Psoas muscle (tissue), 8 donors: ENCODE measurements around the gene FAT1. TPM values are rescaled to one million over a fixed set of nuclear protein-coding genes. Genes with fewer than 3 reads are reported as not detected.

Experiments used
- ATAC-seq, 4 donors: fragments of 200-7000 bp; cut with Tn5 transposase; one replicate each; pipeline ENCODE4 v1.9.1; 2020; ENCODE audit warnings: moderate library complexity in 3 of 4, mild to moderate bottlenecking in 2 of 4
- DNase-seq, 2 donors: peaks; one replicate each; pipeline ENCODE4 v3.0.0-alpha.2; 2020
- H3K27ac ChIP-seq: fragments of 200-600 bp; one replicate; pipeline ENCODE4 v1.8.0; 2022
- H3K27me3 ChIP-seq, 3 donors: fragments of 200-600 bp in 1 of 3; one replicate each; pipeline versions ENCODE4 v1.6.1 to v1.8.0; 2013 to 2022; ENCODE audit warnings: low read length in 2 of 3, mild to moderate bottlenecking in 2 of 3, moderate library complexity in 1 of 3; ENCODE audit not compliant: insufficient read depth in 3 of 3
- H3K36me3 ChIP-seq, 2 donors: fragments of 200-600 bp in 1 of 2; one replicate each; pipeline versions ENCODE4 v1.6.1 to v1.8.0; 2013 to 2022; ENCODE audit warnings: low read depth in 1 of 2, mild to moderate bottlenecking in 1 of 2, moderate library complexity in 1 of 2; ENCODE audit not compliant: insufficient read depth in 1 of 2
- H3K4me1 ChIP-seq: fragments of 200-600 bp; one replicate; pipeline ENCODE4 v1.8.0; 2022
- H3K4me3 ChIP-seq: fragments of 200-600 bp; one replicate; pipeline ENCODE4 v1.8.0; 2022; ENCODE audit warnings: mild to moderate bottlenecking
- H3K9me3 ChIP-seq: fragments of 200-600 bp; one replicate; pipeline ENCODE4 v1.8.0; 2022
- CTCF ChIP-seq: fragments of 200-600 bp; IDR thresholded peaks from one replicate; pipeline ENCODE4 v1.8.0; 2022; ENCODE audit warnings: antibody characterized with exemption
- WGBS, 3 donors: extraction: QIAGEN DNeasy Blood & Tissue Kit; methylation state at CpG; one replicate each; pipeline versions ENCODE4 v1.1.6 to v1.1.7; 2013; 5-methylcytosine and 5-hydroxymethylcytosine counted together
- intact Hi-C, 2 donors: fragments of 100-400 bp; cut with DNase I; formaldehyde crosslinking; loops; one replicate each; pipeline versions ENCODE4 v1.11.0 to v1.14.2; 2022
- polyA plus RNA-seq, 3 donors: library from polyadenylated mRNA; stranded (reverse); fragments of 200-250 nt; gene quantifications; one replicate each; pipeline ENCODE4 v1.2.3, GENCODE V29; 2013
- total RNA-seq, 4 donors: library from RNA; stranded (reverse); fragmentation: NEBNext Ultra II Directional in 2 of 4; extraction: Animal tissue kit (Norgen Biotek cat#: 25700) in 2 of 4; gene quantifications; one replicate each; pipeline versions ENCODE4 v1.2.1 to v1.2.4, GENCODE V29; 2021 to 2023
- donor health status: healthy with polysubstance abuse.
- donor health status: DM: no; HTN: no; CAD: no; lungs with moderate emphysema.
- donor health status: Bipolar disorder and iron deficiency.
- donor health status: healthy.
- donor health status: DM: yes; HTN: yes; CAD: no.
- donor health status: DM: no; HTN: no; CAD: no.
- donor health status: DM: no; HTN: no; CAD: no.
- donor health status: DM: yes; HTN: yes; CAD: no.

FAT1 gene
- total and polyA plus RNA-seq, 7 donors, result 1.8 to 11.5 (median 4.0) TPM

- no peaks in the 10 kb centered on the region for H3K36me3 ChIP-seq
- no peak for TF ChIP-seq CTCF
- H3K4me3 ChIP-seq, result no peak overlapping the region
- no peaks in the 10 kb centered on the region for H3K4me1 ChIP-seq
- WGBS, 3 donors, result 33 to 43% (median 33%) methylated on average over 3 of the region's 3 CpGs
- intact Hi-C loops, result no loop called here
- no peak overlapping the region for H3K27ac ChIP-seq
- H3K27me3 ChIP-seq, result peaks cover 5 to 36% (median 8%) of the 10 kb centered on the region in 3 donors
- no peaks in the 10 kb centered on the region for H3K9me3 ChIP-seq
- ATAC-seq, result no peak
- DNase-seq, result no peak
Observed at GRCh38 chr4:186557486-186557885, 166.2 kb downstream of the FAT1 start.

GRCh38 chr4:186557061-186557460 is 166.6 kb downstream of the FAT1 start:
- Histone ChIP-seq H3K4me3 (no peak overlapping the region), H3K9me3 (no peaks in the 10 kb centered on the region), H3K27me3 (peaks cover 5 to 36% (median 8%) of the 10 kb centered on the region in 3 donors)

GRCh38 chr4:186554914-186555827 is 168.5 kb downstream of the FAT1 start, which contains the start of gene MTNR1A:
Gene MTNR1A, minus strand, starts transcription at chr4:186555567. Its CDS starts 202 bp downstream, at chr4:186555365.
- Histone ChIP-seq H3K27me3 (peaks cover 7 to 41% (median 8%) of the 10 kb centered on the region in 3 donors), H3K4me3 (no peak within 1 kb of the TSS), H3K36me3 (no peaks in the 10 kb centered on the region)

More at GRCh38 chr4:186557061-186557460, 166.6 kb downstream of the FAT1 start:
- WGBS, 3 donors, result 22 to 37% (median 33%) methylated on average over 7 of the region's 7 CpGs
- no peak for TF ChIP-seq CTCF
- H3K36me3 ChIP-seq, result no peaks in the 10 kb centered on the region
- DNase-seq (no peak), ATAC-seq (no peak)
- no peaks in the 10 kb centered on the region for H3K4me1 ChIP-seq
- intact Hi-C loops, result no loop called here
- no peak overlapping the region for H3K27ac ChIP-seq

GRCh38 chr4:186554539-186554913 is 169.1 kb downstream of the FAT1 start:
- peaks cover 8 to 41% (median 9%) of the 10 kb centered on the region in 3 donors for H3K27me3 ChIP-seq

More at GRCh38 chr4:186554914-186555827, 168.5 kb downstream of the FAT1 start, which contains the start of gene MTNR1A:
- ATAC-seq (no peak), DNase-seq (no peak)
- 4 to 6% (median 4%) methylated on average over 64 to 91 of the region's 91 CpGs for WGBS, 3 donors
- intact Hi-C loops, result no loop called here
- H3K27ac ChIP-seq, result no peak within 1 kb of the TSS
- no peak for TF ChIP-seq CTCF
- H3K9me3 ChIP-seq, result no peaks in the 10 kb centered on the region
- H3K4me1 ChIP-seq, result no peaks in the 10 kb centered on the region

More at GRCh38 chr4:186554539-186554913, 169.1 kb downstream of the FAT1 start:
- no peaks in the 10 kb centered on the region for H3K9me3 ChIP-seq
- ATAC-seq (no peak), DNase-seq (no peak)
- intact Hi-C loops, result no loop called here
- TF ChIP-seq CTCF, result no peak
- no peak overlapping the region for H3K27ac ChIP-seq
- H3K4me1 ChIP-seq, result no peaks in the 10 kb centered on the region
- 4 to 5% (median 4%) methylated on average over 12 of the region's 12 CpGs for WGBS, 3 donors
- no peak overlapping the region for H3K4me3 ChIP-seq
- H3K36me3 ChIP-seq, result no peaks in the 10 kb centered on the region
